DND-41 (cell line): Measurements from ENCODE around the gene PALMD.

ENCODE experiments used
- ATAC-seq: fragments of 200-7000 bp; cut with Tn5 transposase; 3 replicates; pipeline ENCODE4 v1.9.1; 2021; ENCODE audit warnings: low read depth; ENCODE audit not compliant: insufficient read depth
- DNase-seq: peaks from one replicate; pipeline ENCODE4 v3.0.0-alpha.2; 2020
- H2AFZ ChIP-seq: 2 replicates; pipeline ENCODE4 v1.6.0; 2012; ENCODE audit warnings: low read depth, low read length
- H3K27ac ChIP-seq: 2 replicates; pipeline ENCODE4 v1.5.1; 2012; ENCODE audit warnings: low read length, inconsistent platforms
- H3K27me3 ChIP-seq: fragments of 200-600 bp; sonication (generic); 2 replicates; pipeline ENCODE4 v1.6.0; 2012; ENCODE audit warnings: low read length, mild to moderate bottlenecking, inconsistent platforms; ENCODE audit not compliant: insufficient read depth, poor library complexity
- H3K36me3 ChIP-seq: 2 replicates; pipeline ENCODE4 v1.5.1; 2012; ENCODE audit warnings: low read length, inconsistent platforms; ENCODE audit not compliant: insufficient read depth
- H3K4me1 ChIP-seq: 2 replicates; pipeline ENCODE4 v1.5.1; 2012; ENCODE audit warnings: mild to moderate bottlenecking, low read length; ENCODE audit not compliant: insufficient read depth
- H3K4me2 ChIP-seq: 2 replicates; pipeline ENCODE4 v1.6.0; 2012; ENCODE audit warnings: mild to moderate bottlenecking, moderate library complexity, low read length, inconsistent platforms; ENCODE audit not compliant: insufficient read depth
- H3K4me3 ChIP-seq, 2 experiments: fragments of 200-600 bp in 1 of 2; shearing (Covaris generic) in 1 of 2; 2 replicates each; pipeline ENCODE4 v1.5.1; 2012 to 2016; ENCODE audit warnings: inconsistent platforms in 2 of 2, low read length in 2 of 2, mild to moderate bottlenecking in 2 of 2, low read depth in 1 of 2, moderate library complexity in 1 of 2
- H3K79me2 ChIP-seq: 2 replicates; pipeline ENCODE4 v1.6.0; 2012; ENCODE audit warnings: low read length, inconsistent platforms; ENCODE audit not compliant: insufficient read depth
- H3K9ac ChIP-seq: 2 replicates; pipeline ENCODE4 v1.6.0; 2012; ENCODE audit warnings: low read depth, mild to moderate bottlenecking, inconsistent platforms, low read length, moderate library complexity
- H3K9me3 ChIP-seq: 2 replicates; pipeline ENCODE4 v1.5.1; 2012; ENCODE audit warnings: low read length, moderate library complexity, mild to moderate bottlenecking, inconsistent platforms; ENCODE audit not compliant: insufficient read depth, severe bottlenecking
- H4K20me1 ChIP-seq: 2 replicates; pipeline ENCODE4 v1.6.0; 2012; ENCODE audit warnings: low read length; ENCODE audit not compliant: insufficient read depth
- CTCF ChIP-seq: IDR thresholded peaks from 2 replicates; pipeline ENCODE4 v1.5.1; 2012; ENCODE audit warnings: borderline replicate concordance, low read length, moderate library complexity, mild to moderate bottlenecking; ENCODE audit not compliant: poor library complexity, severe bottlenecking; ENCODE audit errors: extremely low read depth
- EZH2 ChIP-seq: IDR thresholded peaks from 3 replicates; pipeline ENCODE4 v1.6.1; 2012; ENCODE audit warnings: borderline replicate concordance, low read depth, mild to moderate bottlenecking, moderate library complexity, low read length, inconsistent platforms; ENCODE audit not compliant: severe bottlenecking

The PALMD gene

GRCh38 chr1:99607590-99607989 lies 38.3 kb upstream of the PALMD start:
- H3K4me1 ChIP-seq = no peaks in the 10 kb centered on the region
- no peak for ATAC-seq
- no peak for TF ChIP-seq EZH2
- TF ChIP-seq CTCF = no peak

DNA sequence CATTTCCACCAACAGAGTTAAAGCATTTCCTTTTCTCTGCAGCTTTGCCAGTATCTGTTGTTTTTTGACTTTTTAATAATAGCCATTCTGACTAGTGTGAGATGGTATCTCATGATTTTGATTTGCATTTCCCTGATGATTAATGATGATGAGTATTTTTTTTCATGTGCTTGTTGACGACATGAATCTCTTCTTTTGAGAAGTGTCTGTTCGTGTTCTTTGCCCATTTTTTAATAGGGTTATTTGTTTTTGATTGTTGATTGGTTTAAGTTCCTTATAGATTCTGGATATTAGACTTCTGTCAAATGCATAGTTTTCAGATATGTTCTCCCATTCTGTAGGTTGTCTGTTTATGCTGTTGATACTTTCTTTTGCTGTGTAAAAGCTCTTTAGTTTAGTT lies 37.9 kb upstream of the PALMD start:
- ATAC-seq (no peak), DNase-seq (no peak)
- no peak overlapping the region for H3K4me2 ChIP-seq
- no peaks in the 10 kb centered on the region for H3K27me3 ChIP-seq
- no peaks in the 10 kb centered on the region for H3K9me3 ChIP-seq
- no peak overlapping the region for H3K27ac ChIP-seq
- no peaks in the 10 kb centered on the region for H3K4me1 ChIP-seq
- H3K4me3 ChIP-seq = no peak overlapping the region
- TF ChIP-seq CTCF = no peak
- TF ChIP-seq EZH2 = no peak
- H3K9ac ChIP-seq = no peak overlapping the region
- H3K79me2 ChIP-seq = no peaks in the 10 kb centered on the region
- no peaks in the 10 kb centered on the region for H4K20me1 ChIP-seq
- H2AFZ ChIP-seq = no peak overlapping the region
- H3K36me3 ChIP-seq = no peaks in the 10 kb centered on the region

More at GRCh38 chr1:99607590-99607989, 38.3 kb upstream of the PALMD start:
- no peak for DNase-seq
- Histone ChIP-seq H3K79me2 (no peaks in the 10 kb centered on the region), H2AFZ (no peak overlapping the region), H3K4me2 (no peak overlapping the region), H3K27me3 (no peaks in the 10 kb centered on the region), H3K9me3 (no peaks in the 10 kb centered on the region), H3K9ac (no peak overlapping the region), H4K20me1 (no peaks in the 10 kb centered on the region), H3K36me3 (no peaks in the 10 kb centered on the region), H3K4me3 (no peak overlapping the region), H3K27ac (no peak overlapping the region)

GRCh38 chr1:99613716-99614115 lies 32.2 kb upstream of the PALMD start:
- Histone ChIP-seq H3K79me2 (no peaks in the 10 kb centered on the region), H3K27me3 (no peaks in the 10 kb centered on the region), H2AFZ (no peak overlapping the region), H3K4me3 (no peak overlapping the region; a peak in 1 of 4 replicates), H3K4me2 (no peak overlapping the region), H3K9me3 (no peaks in the 10 kb centered on the region), H3K9ac (no peak overlapping the region), H3K4me1 (no peaks in the 10 kb centered on the region), H3K36me3 (no peaks in the 10 kb centered on the region), H3K27ac (no peak overlapping the region), H4K20me1 (no peaks in the 10 kb centered on the region)
- DNase-seq (no peak), ATAC-seq (no peak)
- no peak for TF ChIP-seq CTCF
- TF ChIP-seq EZH2 = no peak

GRCh38 chr1:99614728-99615127 lies 31.2 kb upstream of the PALMD start:
- TF ChIP-seq CTCF = no peak
- no peak for TF ChIP-seq EZH2
- no peak overlapping the region for H2AFZ ChIP-seq
- H3K27me3 ChIP-seq = no peaks in the 10 kb centered on the region
- no peaks in the 10 kb centered on the region for H3K79me2 ChIP-seq
- no peak for ATAC-seq
- H3K27ac ChIP-seq = no peak overlapping the region
- no peak overlapping the region for H3K4me3 ChIP-seq
- no peaks in the 10 kb centered on the region for H3K36me3 ChIP-seq
- DNase-seq = no peak
- H3K9ac ChIP-seq = no peak overlapping the region
- H3K4me1 ChIP-seq = no peaks in the 10 kb centered on the region
- no peaks in the 10 kb centered on the region for H3K9me3 ChIP-seq
- no peaks in the 10 kb centered on the region for H4K20me1 ChIP-seq
- H3K4me2 ChIP-seq = no peak overlapping the region
